ENCODE data around the gene LPAR3.

DNA sequence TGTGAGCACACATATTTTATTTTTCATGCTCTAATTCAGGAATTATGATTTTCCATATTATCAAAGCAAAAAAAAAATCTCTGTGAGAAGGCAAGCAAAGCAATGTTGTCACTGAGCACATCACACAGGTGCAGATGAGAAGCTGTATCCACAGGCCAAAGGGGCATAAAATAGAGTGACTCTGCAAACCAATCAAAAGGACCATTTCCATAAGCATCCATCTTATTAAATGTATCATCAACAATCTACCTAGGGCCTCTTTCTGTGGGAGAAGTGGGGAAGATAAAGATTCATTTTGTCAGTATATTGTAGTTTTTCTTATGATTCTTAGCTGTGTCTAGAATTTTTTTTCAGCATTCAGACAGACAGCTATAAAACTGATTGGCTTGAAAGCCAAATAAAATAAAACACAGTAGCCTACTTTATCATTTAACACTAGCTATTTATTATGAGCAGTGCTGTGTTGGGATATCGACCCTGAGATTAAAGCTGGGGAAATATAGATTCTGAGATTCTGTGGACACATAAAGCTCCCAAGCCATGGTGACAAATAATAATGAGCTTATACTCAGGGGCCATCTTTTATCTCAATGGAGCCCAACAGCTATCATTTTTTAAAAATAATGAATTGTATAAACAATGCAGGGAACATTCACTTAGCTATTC lies 90.3 kb downstream of the LPAR3 start:
- TF ChIP-seq, protein P1, sequence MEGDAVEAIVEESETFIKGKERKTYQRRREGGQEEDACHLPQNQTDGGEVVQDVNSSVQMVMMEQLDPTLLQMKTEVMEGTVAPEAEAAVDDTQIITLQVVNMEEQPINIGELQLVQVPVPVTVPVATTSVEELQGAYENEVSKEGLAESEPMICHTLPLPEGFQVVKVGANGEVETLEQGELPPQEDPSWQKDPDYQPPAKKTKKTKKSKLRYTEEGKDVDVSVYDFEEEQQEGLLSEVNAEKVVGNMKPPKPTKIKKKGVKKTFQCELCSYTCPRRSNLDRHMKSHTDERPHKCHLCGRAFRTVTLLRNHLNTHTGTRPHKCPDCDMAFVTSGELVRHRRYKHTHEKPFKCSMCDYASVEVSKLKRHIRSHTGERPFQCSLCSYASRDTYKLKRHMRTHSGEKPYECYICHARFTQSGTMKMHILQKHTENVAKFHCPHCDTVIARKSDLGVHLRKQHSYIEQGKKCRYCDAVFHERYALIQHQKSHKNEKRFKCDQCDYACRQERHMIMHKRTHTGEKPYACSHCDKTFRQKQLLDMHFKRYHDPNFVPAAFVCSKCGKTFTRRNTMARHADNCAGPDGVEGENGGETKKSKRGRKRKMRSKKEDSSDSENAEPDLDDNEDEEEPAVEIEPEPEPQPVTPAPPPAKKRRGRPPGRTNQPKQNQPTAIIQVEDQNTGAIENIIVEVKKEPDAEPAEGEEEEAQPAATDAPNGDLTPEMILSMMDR (IDR thresholded peaks at IDR 0.05), result no peak
- TF ChIP-seq POLR2A (IDR thresholded peaks at IDR 0.05), result no peak
